Fibroblast of skin of right biceps (primary cell): ENCODE measurements around the gene DCST1.
A peak's percentile ranks its signal among the peaks of the same experiment; 100 is the strongest.

ENCODE experiments used
- DNase-seq: peaks from one replicate; pipeline ENCODE4 v3.0.0-alpha.2; 2013

The DCST1 gene

DNA sequence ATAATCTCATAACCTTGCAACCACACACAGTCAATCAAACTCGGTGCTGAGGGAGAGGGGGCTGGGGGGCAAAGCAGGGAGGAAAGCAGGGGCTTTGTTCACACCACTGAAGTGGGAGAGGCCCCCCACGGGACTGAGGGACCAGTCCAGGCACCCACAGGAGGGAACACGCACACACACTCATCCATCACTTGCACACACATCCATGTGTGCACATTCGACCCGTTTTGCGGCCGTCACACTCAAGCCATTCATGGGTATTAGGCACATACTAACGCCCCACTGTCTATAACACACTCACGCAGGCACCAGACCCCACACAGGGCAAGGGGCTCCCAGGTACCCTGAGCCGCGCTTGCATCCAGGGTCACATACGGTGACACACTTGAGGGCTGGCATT, 59.0 kb downstream of the DCST1 start:
- no peak for DNase-seq

DNA sequence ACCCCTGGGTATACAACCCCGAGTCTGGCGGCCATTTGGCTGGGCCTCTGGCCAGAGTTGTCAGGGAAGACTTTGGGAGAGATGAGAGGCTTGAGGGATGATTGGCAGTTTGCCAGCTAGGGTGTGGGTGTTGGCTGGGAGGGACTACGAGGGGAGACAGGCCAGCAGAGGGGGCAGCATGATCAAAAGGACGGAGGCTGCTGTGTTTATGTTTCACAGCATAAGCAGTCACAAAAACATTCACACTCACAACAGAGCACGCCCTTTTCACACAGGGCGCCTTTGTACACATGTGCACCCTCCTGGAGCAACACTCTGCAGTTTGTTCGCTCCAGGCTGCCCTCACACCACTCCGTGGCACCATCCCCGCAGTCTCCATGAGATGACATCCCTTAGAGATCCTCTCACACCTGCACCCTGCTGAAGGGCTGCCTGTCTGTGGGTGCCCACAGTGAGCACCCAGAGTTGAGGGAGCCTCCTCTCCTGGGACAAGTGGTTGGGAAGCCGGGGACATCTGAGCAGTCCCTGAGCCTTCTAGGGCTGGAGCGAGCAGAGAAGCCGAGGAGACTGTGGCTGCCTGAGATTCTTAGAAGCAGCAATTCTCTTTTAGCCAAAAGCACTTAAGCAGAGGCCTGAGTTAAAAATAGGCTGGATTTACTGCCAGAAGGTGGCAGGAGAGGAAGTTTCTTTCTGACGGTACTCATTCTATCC, 60.4 kb downstream of the DCST1 start:
- DNase-seq: peak; percentile 37

DNA sequence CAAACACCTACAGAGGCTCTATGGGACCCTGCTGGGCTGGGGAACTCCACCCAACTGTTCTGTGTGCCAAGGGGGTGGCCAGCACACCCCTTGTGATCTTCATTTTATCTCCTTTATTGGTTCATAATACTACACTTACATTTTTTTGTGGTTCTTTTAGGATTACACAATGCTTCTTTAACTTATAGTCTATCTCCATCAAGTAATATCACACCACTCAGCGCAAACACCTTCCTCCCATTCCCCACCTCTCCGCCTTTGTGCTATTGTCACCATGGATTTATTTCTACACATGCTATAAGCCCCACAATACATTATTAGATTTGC, 61.0 kb downstream of the DCST1 start:
- no peak for DNase-seq

DNA sequence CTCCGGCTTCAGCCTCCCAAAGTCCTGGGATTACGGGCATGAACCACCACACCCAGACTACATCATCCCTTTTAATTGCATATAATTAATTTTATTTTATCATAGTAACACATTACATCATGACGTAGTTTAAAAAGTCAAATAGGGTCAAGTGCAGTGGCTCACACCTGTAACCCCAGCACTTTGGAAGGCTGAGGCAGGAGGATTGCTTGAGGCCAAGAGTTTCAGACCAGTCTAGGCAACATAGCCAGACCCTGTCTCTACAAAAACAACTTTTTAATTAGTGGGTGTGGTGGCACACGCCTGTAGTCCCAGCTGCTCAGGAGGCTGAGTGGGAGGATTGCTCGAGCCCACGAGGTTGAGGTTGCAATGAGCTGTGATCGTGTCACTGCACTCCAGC, 65.7 kb downstream of the DCST1 start:
- no peak for DNase-seq
